ENCODE measurements around the gene FAM187B.
"Not testable (repeated sequence)": the region's sequence is repeated elsewhere in the genome, so short reads cannot be mapped to it uniquely, and the experiment has no call there.

DNA sequence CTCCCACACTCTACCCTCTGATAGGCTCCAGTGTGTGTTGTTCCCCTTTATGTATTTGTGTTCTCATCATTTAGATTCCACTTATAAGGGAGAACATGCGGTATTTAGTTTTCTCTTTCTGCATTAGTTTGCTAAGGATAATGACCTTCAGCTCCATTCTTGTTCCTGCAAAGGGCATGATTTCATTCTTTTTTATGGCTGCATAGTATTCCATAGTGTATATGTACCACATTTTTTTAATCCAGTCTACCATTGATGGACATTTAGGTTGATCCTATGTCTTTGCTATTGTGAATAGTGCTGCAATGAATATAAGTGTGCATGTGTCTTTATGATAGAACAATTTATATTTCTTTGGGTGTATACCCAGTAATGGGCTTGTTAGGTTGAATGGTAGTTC, 11.1 kb upstream of the FAM187B start:
- TF ChIP-seq, protein P1, sequence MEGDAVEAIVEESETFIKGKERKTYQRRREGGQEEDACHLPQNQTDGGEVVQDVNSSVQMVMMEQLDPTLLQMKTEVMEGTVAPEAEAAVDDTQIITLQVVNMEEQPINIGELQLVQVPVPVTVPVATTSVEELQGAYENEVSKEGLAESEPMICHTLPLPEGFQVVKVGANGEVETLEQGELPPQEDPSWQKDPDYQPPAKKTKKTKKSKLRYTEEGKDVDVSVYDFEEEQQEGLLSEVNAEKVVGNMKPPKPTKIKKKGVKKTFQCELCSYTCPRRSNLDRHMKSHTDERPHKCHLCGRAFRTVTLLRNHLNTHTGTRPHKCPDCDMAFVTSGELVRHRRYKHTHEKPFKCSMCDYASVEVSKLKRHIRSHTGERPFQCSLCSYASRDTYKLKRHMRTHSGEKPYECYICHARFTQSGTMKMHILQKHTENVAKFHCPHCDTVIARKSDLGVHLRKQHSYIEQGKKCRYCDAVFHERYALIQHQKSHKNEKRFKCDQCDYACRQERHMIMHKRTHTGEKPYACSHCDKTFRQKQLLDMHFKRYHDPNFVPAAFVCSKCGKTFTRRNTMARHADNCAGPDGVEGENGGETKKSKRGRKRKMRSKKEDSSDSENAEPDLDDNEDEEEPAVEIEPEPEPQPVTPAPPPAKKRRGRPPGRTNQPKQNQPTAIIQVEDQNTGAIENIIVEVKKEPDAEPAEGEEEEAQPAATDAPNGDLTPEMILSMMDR (IDR thresholded peaks at IDR 0.05 in 8 of 11, conservative IDR thresholded peaks at IDR 0.05 in 3 of 11): not testable (repeated sequence)
- TF ChIP-seq POLR2A (IDR thresholded peaks at IDR 0.05): not testable (repeated sequence)

All from spleen (tissue), 7 donors.